GM21423 (cell line): ENCODE results near the gene ANO10.
"Not testable (repeated sequence)": the region's sequence is repeated elsewhere in the genome, so short reads cannot be mapped to it uniquely, and the experiment has no call there.

ENCODE experiments used
- ATAC-seq: cut with Tn5 transposase; IDR thresholded peaks from one replicate; pipeline ENCODE4 v1.9.1; 2021; ENCODE audit warnings: mild to moderate bottlenecking, moderate library complexity; ENCODE audit not compliant: unreplicated experiment

ANO10 gene

DNA sequence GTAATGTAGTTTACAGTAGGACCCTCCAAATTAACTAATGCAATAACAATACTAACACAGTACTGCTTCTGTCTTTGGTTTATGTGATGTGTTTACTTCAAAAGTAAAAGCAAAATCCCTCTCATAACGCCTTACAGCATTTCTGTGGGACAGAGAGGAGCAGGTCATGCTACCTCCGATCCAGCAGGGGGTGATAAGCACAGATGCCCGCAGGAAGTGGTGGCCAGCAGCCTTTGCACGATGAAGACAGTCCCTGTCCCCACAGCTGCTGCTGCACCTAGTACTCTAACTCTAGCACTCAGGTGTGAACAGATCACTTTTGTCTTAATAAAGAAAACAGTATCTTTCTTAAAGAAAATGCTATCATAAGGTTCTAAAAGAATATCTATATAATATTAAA is 38.3 kb downstream of the ANO10 start:
- no peak for ATAC-seq

GRCh38 chr3:43582866-43583265 is 38.9 kb downstream of the ANO10 start:
- no peak for ATAC-seq

- ATAC-seq = no peak
Measured at GRCh38 chr3:43581343-43581742, 40.5 kb downstream of the ANO10 start.

GRCh38 chr3:43580181-43580580 is 41.6 kb downstream of the ANO10 start:
- no peak for ATAC-seq

- ATAC-seq = no peak
Measured at GRCh38 chr3:43573576-43573975, 48.2 kb downstream of the ANO10 start.

- ATAC-seq = not testable (repeated sequence)
Measured at GRCh38 chr3:43565661-43566341, 56.0 kb downstream of the ANO10 start.

DNA sequence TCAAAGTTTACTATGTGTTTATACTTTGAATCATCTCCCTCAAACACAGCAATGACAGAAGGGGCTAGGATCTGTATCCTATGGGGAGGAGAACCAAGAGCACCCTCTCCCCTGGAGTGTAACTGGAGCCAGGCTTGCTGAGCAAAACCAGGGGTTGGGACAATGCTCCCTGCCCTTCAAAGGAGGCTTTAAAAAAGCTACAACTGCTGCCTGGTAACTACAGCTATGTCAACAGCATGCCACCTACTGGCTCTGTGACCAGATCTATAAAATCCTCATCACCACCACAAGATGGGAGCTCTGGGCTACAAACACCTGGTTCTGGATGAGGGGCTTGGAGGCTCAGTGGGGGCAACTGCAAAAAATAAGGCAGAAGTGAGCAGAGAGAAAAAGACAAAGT is 61.9 kb downstream of the ANO10 start:
- no peak for ATAC-seq

- no peak for ATAC-seq
Measured at GRCh38 chr3:43558171-43558570, 63.6 kb downstream of the ANO10 start.

DNA sequence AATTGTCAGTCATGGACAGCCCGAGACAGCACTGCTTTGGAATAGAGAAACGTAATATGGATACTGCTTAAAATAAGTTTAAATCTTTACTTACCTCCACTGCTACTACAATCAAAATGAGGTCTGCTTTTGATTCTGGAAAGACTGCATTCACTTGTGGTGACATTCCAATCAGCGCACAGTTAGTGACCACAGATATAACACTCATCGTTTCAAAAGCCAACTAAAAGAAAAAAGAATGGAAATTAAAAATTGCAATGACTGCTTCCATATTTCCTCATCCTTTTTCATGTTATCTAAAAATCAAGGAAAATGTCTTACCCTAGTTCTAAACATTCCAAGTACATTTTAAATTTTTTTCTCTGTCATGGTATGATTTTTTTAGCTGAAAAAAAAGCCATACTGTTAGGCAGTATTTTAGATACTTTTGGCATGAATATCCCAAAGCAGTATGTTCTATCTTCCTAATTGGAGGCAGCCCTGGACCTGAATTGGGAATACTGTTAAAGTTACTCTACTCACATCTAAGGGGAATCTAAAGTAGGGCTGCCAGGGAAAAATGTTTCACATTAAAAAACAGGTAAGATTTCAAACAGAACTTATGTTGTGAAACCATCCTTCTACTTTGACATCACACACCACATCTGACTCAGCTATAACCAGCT is 72.1 kb downstream of the ANO10 start:
- no peak for ATAC-seq

DNA sequence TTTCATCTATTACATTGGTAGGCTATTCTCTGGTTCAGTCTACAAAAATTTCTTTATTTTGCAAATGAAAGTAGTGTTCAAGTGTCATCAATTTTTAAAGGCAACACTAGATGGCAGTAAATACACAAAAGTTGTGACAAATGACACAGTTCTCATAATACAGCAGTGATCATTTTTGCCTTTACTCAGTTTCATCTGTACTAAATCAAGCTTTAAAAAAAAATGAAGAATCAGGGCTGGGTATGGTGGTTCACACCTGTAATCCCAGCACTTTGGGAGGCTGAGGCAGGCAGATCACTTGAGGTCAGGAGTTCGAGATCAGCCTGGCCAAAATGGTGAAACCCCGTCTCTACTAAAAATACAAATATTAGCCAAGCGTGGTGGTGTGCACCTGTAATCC is 77.5 kb downstream of the ANO10 start:
- ATAC-seq = not testable (repeated sequence)

DNA sequence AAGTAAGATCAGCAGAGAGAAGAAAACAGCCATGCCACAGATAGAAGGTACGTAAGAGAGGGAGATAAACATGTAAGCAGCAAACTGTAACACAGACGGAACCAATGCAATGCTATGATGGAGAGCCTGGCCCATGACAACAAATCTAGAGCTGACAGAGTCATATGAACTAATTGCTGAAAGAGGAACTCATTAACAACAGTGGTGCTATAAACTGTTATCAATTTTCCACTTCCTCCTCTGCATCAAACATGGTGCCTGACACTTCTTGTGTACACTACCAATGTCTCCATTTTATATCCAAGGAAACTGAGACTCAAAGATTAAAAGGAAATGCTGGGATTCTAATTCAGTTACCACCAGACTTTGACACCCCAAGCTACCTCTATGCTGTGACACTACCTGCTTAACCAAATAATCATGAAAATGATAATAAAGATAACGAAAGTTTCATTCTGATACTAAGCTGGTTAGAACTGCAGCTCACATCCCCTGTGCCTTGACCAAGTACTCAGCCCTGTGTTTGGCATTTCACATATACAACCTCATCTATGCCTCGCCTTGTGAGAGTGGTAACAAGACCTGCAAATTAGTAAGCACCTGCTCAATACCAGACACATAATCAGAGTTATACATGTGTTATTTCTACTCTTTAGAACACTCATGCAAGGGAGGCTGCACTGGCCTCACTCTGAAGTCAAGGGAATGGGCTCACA is 79.3 kb downstream of the ANO10 start:
- ATAC-seq = no peak

- no peak for ATAC-seq
Measured at GRCh38 chr3:43540624-43541023, 81.2 kb downstream of the ANO10 start.

DNA sequence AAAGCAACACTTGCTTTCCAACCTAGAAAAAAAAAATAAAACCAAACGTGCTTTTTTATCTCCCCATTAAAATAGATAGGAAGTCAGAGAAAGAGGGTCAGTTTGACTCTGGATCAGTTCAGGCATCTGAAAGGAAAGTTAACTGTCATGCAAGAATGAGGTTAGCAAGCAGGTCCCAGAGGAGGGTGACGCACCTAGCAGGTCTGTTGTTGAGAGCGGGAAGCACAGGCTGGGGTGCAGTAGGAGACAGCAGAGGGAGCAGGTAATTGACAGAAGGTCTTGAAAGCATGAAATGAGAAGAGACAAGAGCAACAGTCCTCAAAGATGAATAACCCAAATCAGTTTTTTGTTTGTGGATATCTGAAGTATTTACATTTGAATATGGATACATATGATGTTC is 82.5 kb downstream of the ANO10 start:
- no peak for ATAC-seq

DNA sequence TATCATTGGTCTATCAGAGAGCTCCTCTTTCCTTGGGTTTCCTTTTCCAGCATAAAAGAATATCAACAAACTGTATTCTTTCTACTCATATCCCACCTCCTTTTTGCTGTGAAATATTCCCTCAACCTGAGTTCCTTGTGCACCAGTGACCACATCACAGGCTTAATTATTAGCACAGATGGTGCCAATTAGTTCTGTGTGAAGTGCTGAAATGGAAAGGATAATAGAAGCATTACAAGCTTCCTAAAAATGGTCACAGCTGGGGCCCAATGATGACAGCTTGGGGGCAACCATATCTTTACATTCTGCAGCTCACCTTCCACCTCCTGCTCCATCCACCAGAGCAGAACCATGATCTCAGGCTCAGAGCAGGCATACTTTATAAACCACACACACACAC is 84.6 kb downstream of the ANO10 start:
- ATAC-seq = no peak

GRCh38 chr3:43534675-43535074 is 87.1 kb downstream of the ANO10 start:
- no peak for ATAC-seq

DNA sequence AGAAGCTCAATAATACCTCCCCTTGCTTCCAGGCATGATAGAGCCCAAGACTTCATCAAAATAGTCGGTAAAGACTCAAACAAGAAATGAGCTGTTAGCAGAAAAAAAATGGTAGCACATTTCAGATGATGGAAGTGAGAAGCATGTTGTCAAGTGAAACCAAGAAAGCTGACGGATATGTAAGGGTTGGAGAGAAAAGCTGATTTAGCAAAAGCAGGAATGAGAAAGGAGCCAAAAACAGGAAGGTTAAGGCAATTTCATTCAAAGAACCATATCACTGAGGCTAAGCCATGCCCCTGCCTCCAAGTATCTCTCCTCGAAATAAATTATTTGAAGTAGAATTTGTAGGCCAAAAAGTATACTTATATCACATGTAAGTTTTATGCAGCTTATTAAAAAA is 88.8 kb downstream of the ANO10 start:
- no peak for ATAC-seq

DNA sequence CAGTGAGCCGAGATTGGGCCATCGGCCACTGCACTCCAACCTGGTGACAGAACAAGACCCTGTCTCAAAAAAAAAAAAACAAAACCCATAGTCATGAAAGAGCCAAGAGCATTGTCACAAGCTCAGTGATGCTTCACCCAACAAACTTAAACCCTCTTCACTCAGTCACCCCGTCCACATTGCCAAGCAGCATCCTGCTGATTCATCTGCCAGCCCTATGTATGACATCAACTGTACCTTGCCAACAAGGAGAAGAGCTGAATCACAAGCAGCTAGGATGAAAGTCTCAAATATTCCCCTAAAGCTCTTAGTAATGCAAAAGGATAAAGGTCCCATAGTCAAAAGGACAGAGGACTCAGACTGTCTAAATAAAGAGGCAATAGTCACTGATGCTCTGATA is 90.0 kb downstream of the ANO10 start:
- no peak for ATAC-seq

DNA sequence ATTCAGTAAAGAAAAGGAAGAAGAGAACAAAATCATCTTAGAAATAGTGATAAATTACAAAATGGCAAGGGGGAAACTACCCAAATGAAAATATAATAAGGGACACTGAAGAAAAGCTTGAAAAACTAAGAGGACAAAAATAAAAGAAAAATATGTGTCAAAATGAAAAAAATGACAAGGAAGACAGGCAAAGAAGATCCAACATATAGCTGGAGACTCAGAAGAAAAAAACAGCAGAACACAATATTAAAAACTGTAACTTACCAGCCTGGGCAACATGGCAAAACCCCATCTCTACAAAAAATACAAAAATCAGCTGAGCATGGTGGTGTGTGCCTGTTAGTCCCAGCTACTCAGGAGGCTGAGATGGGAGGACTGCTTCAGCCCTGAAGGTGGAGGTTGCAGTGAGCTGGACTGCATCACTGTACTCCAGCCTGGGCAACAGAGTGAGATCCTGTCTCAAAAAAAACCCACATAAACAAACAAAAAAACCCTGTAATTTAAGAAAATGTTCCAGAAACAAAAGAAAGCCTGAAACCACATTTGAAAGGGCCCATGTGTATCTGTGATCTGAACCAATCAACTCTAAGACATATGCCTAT is 93.2 kb downstream of the ANO10 start:
- ATAC-seq = no peak

DNA sequence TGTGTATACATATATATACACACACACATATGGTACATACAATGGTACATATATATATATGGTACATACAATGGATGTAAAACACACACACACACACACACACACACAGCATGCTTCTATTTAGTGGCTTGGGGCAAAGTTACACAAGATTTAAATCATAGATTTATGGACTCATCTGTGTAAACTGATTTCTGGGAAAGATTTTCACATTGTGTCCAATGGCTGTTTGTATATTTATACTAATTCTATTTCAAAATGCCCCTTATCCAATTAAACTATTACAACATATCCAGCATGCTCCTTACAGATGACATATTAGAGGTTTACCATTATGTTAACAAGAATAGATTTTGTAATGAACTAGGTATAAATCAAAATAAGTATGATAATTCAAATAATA is 94.9 kb downstream of the ANO10 start:
- ATAC-seq = no peak

DNA sequence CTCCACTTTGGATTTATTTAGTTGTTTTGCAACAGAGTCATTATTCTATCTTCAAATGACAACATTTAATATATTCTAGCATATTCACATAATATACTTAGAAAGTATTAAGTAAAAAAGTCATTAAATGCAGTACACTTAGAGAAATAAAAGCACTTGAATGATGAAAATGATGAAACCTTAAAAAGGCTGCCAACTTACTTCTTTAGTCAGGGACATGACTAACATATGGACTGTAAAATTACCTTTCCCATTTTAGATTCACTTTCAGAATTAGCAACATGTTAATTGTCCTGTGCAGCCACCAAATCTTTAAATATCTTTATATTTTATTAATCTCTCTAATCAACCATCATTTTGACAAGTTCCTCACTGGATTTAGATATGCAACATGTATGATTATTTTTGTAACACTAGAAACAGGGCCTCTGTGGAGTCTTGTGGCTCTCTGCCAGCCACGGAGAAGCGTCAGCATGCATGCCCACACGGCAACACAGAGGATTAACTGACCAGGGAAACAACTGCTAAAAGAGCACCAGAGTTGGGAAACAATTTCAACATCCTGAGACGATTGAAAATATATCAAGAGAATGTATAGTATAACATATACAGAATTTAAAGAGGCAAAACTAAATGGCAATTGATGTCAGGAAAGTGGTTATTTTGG is 95.7 kb downstream of the ANO10 start:
- no peak for ATAC-seq

- no peak for ATAC-seq
Measured at GRCh38 chr3:43525386-43525785, 96.4 kb downstream of the ANO10 start.
